HG02973 (cell line): ENCODE data around the gene POLK.
"Not testable (repeated sequence)": the region's sequence is repeated elsewhere in the genome, so short reads cannot be mapped to it uniquely, and the experiment has no call there.

Experiments used
- ATAC-seq: cut with Tn5 transposase; IDR thresholded peaks from one replicate; pipeline ENCODE4 v1.9.1; 2021; ENCODE audit warnings: moderate library complexity; ENCODE audit not compliant: unreplicated experiment

Gene POLK

GRCh38 chr5:75511435-75512382, at the start of gene POLK, which contains the start of gene CERT1:
Gene POLK, plus strand, starts transcription at chr5:75511891.
Gene CERT1, minus strand, starts transcription at chr5:75511629. Its CDS starts 422 bp downstream, at chr5:75511207.
- ATAC-seq, result peak; percentile 82

- ATAC-seq, result no peak
Observed at GRCh38 chr5:75463726-75464125, 48.0 kb upstream of the POLK start.

GRCh38 chr5:75465480-75465879, 46.2 kb upstream of the POLK start:
- ATAC-seq, result no peak

- ATAC-seq, result no peak
Observed at GRCh38 chr5:75466006-75466716, 45.5 kb upstream of the POLK start.

- no peak for ATAC-seq
Observed at GRCh38 chr5:75468593-75468992, 43.1 kb upstream of the POLK start.

GRCh38 chr5:75469017-75469416, 42.7 kb upstream of the POLK start:
- ATAC-seq, result no peak

GRCh38 chr5:75471193-75471592, 40.5 kb upstream of the POLK start:
- no peak for ATAC-seq

- no peak for ATAC-seq
Observed at GRCh38 chr5:75472973-75473372, 38.7 kb upstream of the POLK start.

- no peak for ATAC-seq
Observed at GRCh38 chr5:75473463-75473862, 38.2 kb upstream of the POLK start.

- ATAC-seq, result no peak
Observed at GRCh38 chr5:75475364-75475763, 36.3 kb upstream of the POLK start.

GRCh38 chr5:75481024-75481423, 30.7 kb upstream of the POLK start:
- ATAC-seq, result no peak

- ATAC-seq, result no peak
Observed at GRCh38 chr5:75482482-75482881, 29.2 kb upstream of the POLK start.

- ATAC-seq, result no peak
Observed at GRCh38 chr5:75484605-75485004, 27.1 kb upstream of the POLK start.

- ATAC-seq, result not testable (repeated sequence)
Observed at GRCh38 chr5:75489847-75490246, 21.8 kb upstream of the POLK start.

- no peak for ATAC-seq
Observed at GRCh38 chr5:75491621-75492020, 20.1 kb upstream of the POLK start.

GRCh38 chr5:75496026-75496425, 15.7 kb upstream of the POLK start:
- no peak for ATAC-seq

- no peak for ATAC-seq
Observed at GRCh38 chr5:75498208-75498777, 13.4 kb upstream of the POLK start.

GRCh38 chr5:75498875-75499274, 12.8 kb upstream of the POLK start:
- not testable (repeated sequence) for ATAC-seq

GRCh38 chr5:75505112-75505511, 6.6 kb upstream of the POLK start:
- ATAC-seq, result not testable (repeated sequence)

GRCh38 chr5:75507841-75508240, 3.9 kb upstream of the POLK start:
- no peak for ATAC-seq

- ATAC-seq, result no peak
Observed at GRCh38 chr5:75509546-75509945, 2.1 kb upstream of the POLK start.

- no peak for ATAC-seq
Observed at GRCh38 chr5:75509956-75510355, 1.7 kb upstream of the POLK start.
